OCI-LY7 (cell line): Measurements from ENCODE around the gene SETBP1.

ENCODE experiments used
- EZH2phosphoT487 ChIP-seq: fragments of 200-600 bp; sonication (generic); IDR thresholded peaks from 2 replicates; pipeline ENCODE4 v1.6.1; 2018; ENCODE audit warnings: low read depth, borderline replicate concordance, mild to moderate bottlenecking, mixed run types, antibody characterized with exemption, low read length, moderate library complexity, mixed read lengths
- TF ChIP-seq, protein P1 (sequence below): fragments of 200-600 bp; sonication (generic); conservative IDR thresholded peaks from 2 replicates; pipeline ENCODE4 v1.5.1; 2014; ENCODE audit warnings: mild to moderate bottlenecking, antibody characterized with exemption, low read length, moderate library complexity, mixed read lengths

DNA sequence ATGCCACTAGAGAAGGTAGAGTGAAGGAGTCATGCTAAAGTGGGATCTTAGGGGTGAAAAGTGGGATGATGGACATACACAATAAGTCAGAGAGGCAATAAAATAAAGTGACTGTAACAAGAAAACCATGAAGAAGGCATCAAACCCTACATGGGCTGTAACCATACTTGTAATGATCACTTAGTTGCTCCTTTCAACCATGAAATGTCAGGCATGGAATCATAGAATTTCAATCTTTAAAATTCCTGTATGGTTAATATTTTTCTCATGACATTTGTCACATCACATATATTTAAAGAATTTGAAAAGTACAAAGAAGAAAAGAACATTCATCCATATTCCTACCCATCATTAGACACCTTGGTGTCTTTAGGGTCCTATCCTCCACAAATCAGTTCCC is 20.9 kb upstream of the SETBP1 start:
- TF ChIP-seq, protein P1, sequence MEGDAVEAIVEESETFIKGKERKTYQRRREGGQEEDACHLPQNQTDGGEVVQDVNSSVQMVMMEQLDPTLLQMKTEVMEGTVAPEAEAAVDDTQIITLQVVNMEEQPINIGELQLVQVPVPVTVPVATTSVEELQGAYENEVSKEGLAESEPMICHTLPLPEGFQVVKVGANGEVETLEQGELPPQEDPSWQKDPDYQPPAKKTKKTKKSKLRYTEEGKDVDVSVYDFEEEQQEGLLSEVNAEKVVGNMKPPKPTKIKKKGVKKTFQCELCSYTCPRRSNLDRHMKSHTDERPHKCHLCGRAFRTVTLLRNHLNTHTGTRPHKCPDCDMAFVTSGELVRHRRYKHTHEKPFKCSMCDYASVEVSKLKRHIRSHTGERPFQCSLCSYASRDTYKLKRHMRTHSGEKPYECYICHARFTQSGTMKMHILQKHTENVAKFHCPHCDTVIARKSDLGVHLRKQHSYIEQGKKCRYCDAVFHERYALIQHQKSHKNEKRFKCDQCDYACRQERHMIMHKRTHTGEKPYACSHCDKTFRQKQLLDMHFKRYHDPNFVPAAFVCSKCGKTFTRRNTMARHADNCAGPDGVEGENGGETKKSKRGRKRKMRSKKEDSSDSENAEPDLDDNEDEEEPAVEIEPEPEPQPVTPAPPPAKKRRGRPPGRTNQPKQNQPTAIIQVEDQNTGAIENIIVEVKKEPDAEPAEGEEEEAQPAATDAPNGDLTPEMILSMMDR, result no peak
- TF ChIP-seq EZH2phosphoT487, result no peak
